Activated CD8-positive, alpha-beta memory T cell treated with anti-CD3 and anti-CD28 coated beads, Interleukin-2, amount 50 U/mL, for 4 hours (primary cell): ENCODE results near the gene PRRX2.

Source experiments
- DNase-seq: peaks from one replicate; pipeline ENCODE4 v3.0.0-alpha.2; 2020

PRRX2 gene

DNA sequence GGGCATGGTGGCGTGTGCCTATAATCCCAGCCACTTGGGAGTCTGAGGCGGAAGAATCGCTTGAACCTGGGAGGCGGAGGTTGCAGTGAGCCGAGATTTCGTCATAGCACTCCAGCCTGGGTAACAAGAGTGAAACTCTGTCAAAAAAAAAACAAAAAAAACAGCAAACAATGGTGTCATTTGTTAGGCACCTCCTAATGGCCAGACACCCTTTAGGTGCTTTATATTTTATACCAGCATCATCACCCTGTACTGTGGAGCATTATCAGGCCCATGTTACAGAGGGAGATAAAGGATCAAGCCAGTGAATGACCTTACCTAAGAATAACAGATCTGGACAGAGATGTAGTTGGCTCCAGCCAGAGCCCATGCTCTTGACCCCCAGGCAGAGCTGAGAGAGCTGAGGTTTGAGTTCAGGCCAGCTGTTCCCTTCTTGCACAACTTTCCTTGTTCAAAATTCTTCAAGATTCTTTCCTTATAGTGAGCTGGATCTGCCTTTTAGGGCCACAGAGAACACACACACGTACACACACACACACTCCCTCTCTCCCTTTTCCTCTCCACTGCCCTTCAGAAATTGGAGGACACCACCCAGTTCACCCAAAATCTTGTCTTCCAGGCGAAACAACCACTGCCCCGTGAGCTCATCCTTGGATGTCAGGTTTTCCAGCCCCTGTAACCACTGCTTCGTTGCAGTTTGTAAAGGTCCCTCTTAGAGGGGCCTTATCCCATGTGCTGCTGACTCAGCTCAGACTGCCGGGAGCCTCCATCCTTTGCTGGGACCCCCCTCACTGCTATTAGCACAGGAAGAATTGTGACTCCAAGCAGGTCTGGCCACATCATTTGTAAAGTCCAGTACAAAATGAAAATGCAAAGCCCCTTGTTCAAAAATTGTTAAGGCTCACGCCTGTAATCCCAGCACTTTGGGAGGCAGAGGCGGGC is 97.8 kb downstream of the PRRX2 start:
- DNase-seq, result no peak

DNA sequence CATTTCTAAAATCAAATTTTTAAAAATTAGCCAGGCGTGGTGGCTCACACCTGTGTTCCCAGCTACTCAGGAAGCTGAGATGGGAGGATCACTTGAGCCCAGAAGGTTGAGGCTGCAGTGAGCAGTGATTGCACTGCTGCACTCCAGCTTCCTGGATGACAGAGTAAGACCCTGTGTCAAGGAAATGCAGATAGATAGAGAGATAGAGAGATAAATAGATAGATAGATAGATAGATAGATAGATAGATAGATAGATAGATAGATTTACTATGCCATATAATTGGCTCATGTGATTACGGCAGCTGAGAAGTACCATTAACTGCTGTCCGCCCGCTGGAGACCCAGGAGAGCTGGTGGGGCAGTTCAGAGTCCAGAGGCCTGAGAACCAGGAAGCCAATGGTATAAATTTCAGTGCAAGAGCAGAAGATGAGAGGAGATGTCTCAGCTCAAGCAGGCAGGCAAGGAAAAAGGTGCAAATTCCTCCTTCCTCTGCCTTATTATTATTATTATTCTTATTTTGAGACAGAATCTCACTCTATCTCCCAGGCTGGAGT is 100.4 kb downstream of the PRRX2 start:
- no peak for DNase-seq

DNA sequence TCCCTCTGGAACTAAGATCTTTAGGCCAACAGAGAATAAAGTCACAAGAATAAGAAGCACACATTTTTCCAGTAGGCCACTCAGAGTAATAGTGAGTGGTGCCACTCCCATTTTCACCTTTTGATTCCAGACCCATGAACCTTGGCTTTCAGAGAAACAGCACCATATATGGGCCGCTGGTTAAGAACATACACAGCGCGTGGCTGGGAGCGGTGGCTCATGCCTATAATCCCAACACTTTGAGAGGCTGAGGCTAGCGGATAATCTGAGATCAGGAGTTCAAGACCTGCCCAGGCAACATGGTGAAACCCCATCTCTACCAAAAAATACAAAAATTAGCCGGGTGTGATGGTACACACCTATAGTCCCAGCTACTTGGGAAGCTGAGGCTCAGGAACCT is 103.0 kb downstream of the PRRX2 start:
- DNase-seq, result no peak

DNA sequence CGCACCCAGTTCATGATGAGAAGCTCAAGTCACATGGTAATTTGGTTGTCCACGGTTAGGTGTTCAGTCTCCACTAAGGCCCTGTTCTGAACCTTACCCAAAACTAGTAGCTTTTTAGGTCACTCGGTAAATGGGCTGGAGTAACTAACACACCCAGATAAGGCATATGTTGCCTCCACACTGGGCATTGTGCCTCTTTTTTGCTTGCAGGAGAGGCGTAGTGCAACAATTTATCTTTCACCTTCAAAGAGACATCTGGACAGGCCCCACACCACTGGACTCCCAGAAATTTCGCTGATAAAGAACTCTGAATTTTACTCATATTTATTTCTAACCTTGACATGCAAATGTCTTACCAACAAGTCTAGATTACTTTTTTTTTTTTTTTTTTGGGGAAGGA is 104.2 kb downstream of the PRRX2 start:
- no peak for DNase-seq

DNA sequence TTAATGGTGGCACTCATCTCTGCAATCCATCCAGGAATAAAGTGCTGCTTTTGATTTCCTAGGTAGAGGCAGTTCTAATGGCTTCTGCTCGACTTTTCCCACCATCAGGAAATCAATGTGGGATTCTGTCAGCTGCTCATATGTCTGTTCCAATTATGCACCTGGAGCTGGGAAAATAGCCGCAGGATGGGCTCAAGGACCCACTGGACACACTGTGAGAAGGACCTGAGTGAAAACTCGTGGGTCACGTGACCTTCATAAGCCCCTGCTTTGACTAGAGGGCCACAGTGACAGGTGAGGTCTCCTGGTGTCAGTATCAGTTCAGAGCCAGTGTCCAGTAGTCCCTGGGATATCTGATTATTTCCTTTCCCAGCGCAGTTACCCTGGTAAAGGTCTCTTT is 105.3 kb downstream of the PRRX2 start:
- no peak for DNase-seq
